ENCODE results near the gene RNF181.
"Not testable (repeated sequence)": the region's sequence is repeated elsewhere in the genome, so short reads cannot be mapped to it uniquely, and the experiment has no call there.

RNF181 gene

GRCh38 chr2:85614757-85615156 lies 19.2 kb downstream of the RNF181 start:
- not testable (repeated sequence) for DNase-seq (ENCODE audit: low read depth in 2 of 2)

GRCh38 chr2:85615413-85615728 lies 19.8 kb downstream of the RNF181 start:
- no peak for DNase-seq (ENCODE audit: low read depth in 2 of 2)

- DNase-seq (ENCODE audit: low read depth in 2 of 2), result not testable (repeated sequence)
Observed at GRCh38 chr2:85617723-85618122, 22.2 kb downstream of the RNF181 start.

- no peak for DNase-seq (ENCODE audit: low read depth in 2 of 2)
Observed at GRCh38 chr2:85619617-85620016, 24.1 kb downstream of the RNF181 start.

GRCh38 chr2:85621338-85621737 lies 25.8 kb downstream of the RNF181 start:
- DNase-seq (ENCODE audit: low read depth in 2 of 2), result no peak

- DNase-seq (ENCODE audit: low read depth in 2 of 2), result no peak
Observed at GRCh38 chr2:85623991-85624390, 28.4 kb downstream of the RNF181 start.

GRCh38 chr2:85628658-85629057 lies 33.1 kb downstream of the RNF181 start:
- no peak for DNase-seq (ENCODE audit: low read depth in 2 of 2)

GRCh38 chr2:85631316-85631715 lies 35.8 kb downstream of the RNF181 start:
- DNase-seq (ENCODE audit: low read depth in 2 of 2), result no peak

- DNase-seq (ENCODE audit: low read depth in 2 of 2), result no peak
Observed at GRCh38 chr2:85635011-85635410, 39.5 kb downstream of the RNF181 start.

- DNase-seq (ENCODE audit: low read depth in 2 of 2), result no peak
Observed at GRCh38 chr2:85635636-85636035, 40.1 kb downstream of the RNF181 start.

GRCh38 chr2:85642725-85643124 lies 47.2 kb downstream of the RNF181 start:
- no peak for DNase-seq (ENCODE audit: low read depth in 2 of 2)

- no peak for DNase-seq (ENCODE audit: low read depth in 2 of 2)
Observed at GRCh38 chr2:85644909-85645308, 49.4 kb downstream of the RNF181 start.

- no peak for DNase-seq (ENCODE audit: low read depth in 2 of 2)
Observed at GRCh38 chr2:85646166-85646565, 50.6 kb downstream of the RNF181 start.

Measured in stimulated activated CD4-positive, alpha-beta T cell treated with anti-CD3 and anti-CD28 coated beads, Interleukin-4, amount 100 ng/mL, for 48 hours (primary cell).